Embryonic facial prominence (tissue), 1 donor: ENCODE measurements around the gene SCG5.

ENCODE experiments used
- DNase-seq: peaks from one replicate; pipeline ENCODE4 v3.0.0-alpha.2; 2016; ENCODE audit errors: extremely low spot score

SCG5 gene

GRCh38 chr15:32691689-32692038, 50.2 kb downstream of the SCG5 start:
- no peak for DNase-seq

GRCh38 chr15:32692286-32692685, 50.8 kb downstream of the SCG5 start:
- DNase-seq = no peak

GRCh38 chr15:32694222-32694983, 52.9 kb downstream of the SCG5 start:
- DNase-seq = no peak

- DNase-seq = no peak
Measured at GRCh38 chr15:32698773-32699390, 57.4 kb downstream of the SCG5 start.

- DNase-seq = no peak
Measured at GRCh38 chr15:32700501-32701150, 59.1 kb downstream of the SCG5 start.

GRCh38 chr15:32701863-32702262, 60.4 kb downstream of the SCG5 start:
- no peak for DNase-seq

- DNase-seq = no peak
Measured at GRCh38 chr15:32704395-32704981, 63.0 kb downstream of the SCG5 start.

GRCh38 chr15:32705446-32705845, 63.9 kb downstream of the SCG5 start:
- DNase-seq = no peak

- no peak for DNase-seq
Measured at GRCh38 chr15:32706704-32707103, 65.2 kb downstream of the SCG5 start.

GRCh38 chr15:32707436-32707835, 65.9 kb downstream of the SCG5 start:
- DNase-seq = no peak

- no peak for DNase-seq
Measured at GRCh38 chr15:32709295-32710033, 68.0 kb downstream of the SCG5 start.

- DNase-seq = no peak
Measured at GRCh38 chr15:32715276-32715675, 73.8 kb downstream of the SCG5 start.

GRCh38 chr15:32716216-32716914, 74.9 kb downstream of the SCG5 start:
- DNase-seq = no peak

GRCh38 chr15:32716915-32717425, 75.5 kb downstream of the SCG5 start:
- no peak for DNase-seq

- DNase-seq = peak; percentile 23
Measured at GRCh38 chr15:32717426-32718226, 76.1 kb downstream of the SCG5 start, which contains the start of gene GREM1. Gene GREM1, plus strand, starts transcription at chr15:32718004. Its CDS starts 12,687 bp downstream, at chr15:32730691.

- no peak for DNase-seq
Measured at GRCh38 chr15:32718227-32718820, 76.8 kb downstream of the SCG5 start.

- DNase-seq = no peak
Measured at GRCh38 chr15:32718821-32719716, 77.6 kb downstream of the SCG5 start.

- no peak for DNase-seq
Measured at GRCh38 chr15:32721596-32721995, 80.1 kb downstream of the SCG5 start.

- no peak for DNase-seq
Measured at GRCh38 chr15:32722136-32722535, 80.6 kb downstream of the SCG5 start.
